H9 (cell line): ENCODE data around the gene ZNF766. TPM values are rescaled to one million over a fixed set of nuclear protein-coding genes. Genes with fewer than 3 reads are reported as not detected.

Experiments used
- DNase-seq: peaks from one replicate; pipeline ENCODE4 v3.0.0-alpha.2; 2017
- H2AFZ ChIP-seq: one replicate; pipeline ENCODE4 v1.6.1; 2013; ENCODE audit warnings: mild to moderate bottlenecking, low read length, control low read depth, moderate library complexity
- H2AK5ac ChIP-seq: 2 replicates; pipeline ENCODE4 v1.6.1; 2013; ENCODE audit warnings: low read length, control low read depth, mixed read lengths; ENCODE audit not compliant: insufficient read length
- H2BK120ac ChIP-seq: one replicate; pipeline ENCODE4 v1.6.1; 2013; ENCODE audit warnings: low read depth, mild to moderate bottlenecking, low read length, control low read depth, inconsistent platforms; ENCODE audit not compliant: poor library complexity, severe bottlenecking
- H2BK12ac ChIP-seq: 2 replicates; pipeline ENCODE4 v1.6.1; 2013; ENCODE audit warnings: low read length, control low read depth, mixed read lengths, low read depth; ENCODE audit not compliant: insufficient read length
- H2BK15ac ChIP-seq: 2 replicates; pipeline ENCODE4 v1.6.1; 2013; ENCODE audit warnings: low read depth, low read length, control low read depth
- H2BK20ac ChIP-seq: one replicate; pipeline ENCODE4 v1.6.1; 2013; ENCODE audit warnings: low read depth, mild to moderate bottlenecking, low read length, control low read depth, inconsistent platforms; ENCODE audit not compliant: poor library complexity, severe bottlenecking
- H2BK5ac ChIP-seq: 2 replicates; pipeline ENCODE4 v1.6.1; 2013; ENCODE audit warnings: low read length, control low read depth, mixed read lengths; ENCODE audit not compliant: insufficient read length
- H3K14ac ChIP-seq: 2 replicates; pipeline ENCODE4 v1.6.1; 2013; ENCODE audit warnings: low read length, control low read depth; ENCODE audit not compliant: insufficient read depth
- H3K18ac ChIP-seq: 2 replicates; pipeline ENCODE4 v1.6.1; 2013; ENCODE audit warnings: low read depth, mild to moderate bottlenecking, mixed read lengths, low read length, control low read depth; ENCODE audit not compliant: insufficient read length
- H3K23ac ChIP-seq: 2 replicates; pipeline ENCODE4 v1.6.1; 2013; ENCODE audit warnings: low read length, control low read depth, mixed read lengths, low read depth; ENCODE audit not compliant: insufficient read length
- H3K23me2 ChIP-seq: 2 replicates; pipeline ENCODE4 v1.6.1; 2013; ENCODE audit warnings: low read depth, mild to moderate bottlenecking, mixed read lengths, low read length, control low read depth; ENCODE audit not compliant: insufficient read length, poor library complexity, severe bottlenecking
- H3K27ac ChIP-seq: 2 replicates; pipeline ENCODE4 v1.5.1; 2013; ENCODE audit warnings: low read length, control low read depth, mixed read lengths, low read depth; ENCODE audit not compliant: insufficient read length
- H3K27me3 ChIP-seq: 2 replicates; pipeline ENCODE4 v1.6.1; 2013; ENCODE audit warnings: low read length, control low read depth, inconsistent platforms; ENCODE audit not compliant: insufficient read depth
- H3K4ac ChIP-seq: 2 replicates; pipeline ENCODE4 v1.6.1; 2013; ENCODE audit warnings: low read depth, mild to moderate bottlenecking, control low read depth, inconsistent platforms, low read length, moderate library complexity
- H3K4me1 ChIP-seq: 2 replicates; pipeline ENCODE4 v1.6.1; 2013; ENCODE audit warnings: low read length, control low read depth, inconsistent platforms; ENCODE audit not compliant: insufficient read depth
- H3K4me2 ChIP-seq: 2 replicates; pipeline ENCODE4 v1.6.1; 2013; ENCODE audit warnings: low read length, control low read depth, mixed read lengths; ENCODE audit not compliant: insufficient read length, insufficient read depth
- H3K56ac ChIP-seq: 2 replicates; pipeline ENCODE4 v1.6.1; 2013; ENCODE audit warnings: low read depth, mild to moderate bottlenecking, mixed read lengths, low read length, control low read depth; ENCODE audit not compliant: insufficient read length
- H3K79me1 ChIP-seq: 2 replicates; pipeline ENCODE4 v1.6.1; 2013; ENCODE audit warnings: low read depth, mild to moderate bottlenecking, moderate library complexity, low read length, control low read depth, inconsistent platforms; ENCODE audit not compliant: insufficient read depth, poor library complexity, severe bottlenecking
- H3K79me2 ChIP-seq: 2 replicates; pipeline ENCODE4 v1.6.1; 2013; ENCODE audit warnings: low read length, control low read depth, inconsistent platforms; ENCODE audit not compliant: insufficient read depth
- H3K9ac ChIP-seq: 2 replicates; pipeline ENCODE4 v1.6.1; 2013; ENCODE audit warnings: low read length, control low read depth, mixed read lengths; ENCODE audit not compliant: insufficient read length; ENCODE audit errors: extremely low read depth
- H3K9me3 ChIP-seq: one replicate; pipeline ENCODE4 v1.6.1; 2013; ENCODE audit warnings: low read depth, low read length, inconsistent platforms; ENCODE audit not compliant: control insufficient read depth
- H3T11ph ChIP-seq: one replicate; pipeline ENCODE4 v1.6.1; 2013; ENCODE audit warnings: mild to moderate bottlenecking, low read length, control low read depth, inconsistent platforms
- H4K20me1 ChIP-seq: one replicate; pipeline ENCODE4 v1.6.1; 2013; ENCODE audit not compliant: control insufficient read depth, insufficient read length, insufficient read depth
- H4K5ac ChIP-seq: 2 replicates; pipeline ENCODE4 v1.6.1; 2013; ENCODE audit warnings: low read depth, mild to moderate bottlenecking, mixed read lengths, low read length, control low read depth; ENCODE audit not compliant: insufficient read length
- H4K8ac ChIP-seq: replicated peaks from 2 replicates; pipeline ENCODE4 v1.6.1; 2013; ENCODE audit warnings: low read length, control low read depth, mixed read lengths, low read depth; ENCODE audit not compliant: insufficient read length
- H4K91ac ChIP-seq: 2 replicates; pipeline ENCODE4 v1.6.1; 2013; ENCODE audit warnings: low read depth, mild to moderate bottlenecking, moderate library complexity, mixed read lengths, low read length, control low read depth; ENCODE audit not compliant: insufficient read length
- H3K27ac Mint-ChIP-seq, 3 experiments: 2 replicates in 2 of 3; 3 replicates in 1 of 3; pipeline ENCODE4 v1.8.0; 2020 to 2021; ENCODE audit warnings: mixed read lengths in 3 of 3, mild to moderate bottlenecking in 1 of 3, moderate library complexity in 1 of 3
- H3K27me3 Mint-ChIP-seq: 2 replicates; pipeline ENCODE4 v1.8.0; 2021; ENCODE audit warnings: low read depth, mild to moderate bottlenecking, moderate library complexity, mixed read lengths
- H3K36me3 Mint-ChIP-seq, 3 experiments: 2 replicates in 2 of 3; 3 replicates in 1 of 3; pipeline ENCODE4 v1.8.0; 2020 to 2021; ENCODE audit warnings: low read depth in 3 of 3, mixed read lengths in 3 of 3; ENCODE audit not compliant: insufficient read depth in 1 of 3
- H3K4me1 Mint-ChIP-seq, 2 experiments: 2 replicates each; pipeline ENCODE4 v1.8.0; 2020; ENCODE audit warnings: mixed read lengths in 2 of 2
- H3K4me3 Mint-ChIP-seq, 2 experiments: 2 replicates in 1 of 2; 3 replicates in 1 of 2; pipeline ENCODE4 v1.8.0; 2020 to 2021; ENCODE audit warnings: mild to moderate bottlenecking in 2 of 2, mixed read lengths in 2 of 2, moderate library complexity in 1 of 2
- H3K9me3 Mint-ChIP-seq, 2 experiments: 2 replicates in 1 of 2; 3 replicates in 1 of 2; pipeline ENCODE4 v1.8.0; 2020; ENCODE audit warnings: mild to moderate bottlenecking in 2 of 2, mixed read lengths in 2 of 2, moderate library complexity in 1 of 2
- CTCF ChIP-seq: fragments of 200-600 bp; sonication (generic); conservative IDR thresholded peaks from 3 replicates; pipeline ENCODE4 v1.8.0; 2021; ENCODE audit warnings: antibody characterized with exemption, mild to moderate bottlenecking
- WGBS: extraction: QIAGEN DNeasy Blood & Tissue Kit; methylation state at CpG from one replicate; pipeline ENCODE4 v1.1.7; 2013; ENCODE audit warnings: missing lambda C conversion rate, low lambda C conversion rate, mixed read lengths; ENCODE audit not compliant: insufficient read length; ENCODE audit errors: extremely low coverage; 5-methylcytosine and 5-hydroxymethylcytosine counted together
- total RNA-seq: library from RNA; stranded (reverse); gene quantifications from 2 replicates; pipeline ENCODE4 v1.2.1, GENCODE V29; 2021

Gene ZNF766
- total RNA-seq, 1 experiment from 2014 or later, result 33.6 TPM

DNA sequence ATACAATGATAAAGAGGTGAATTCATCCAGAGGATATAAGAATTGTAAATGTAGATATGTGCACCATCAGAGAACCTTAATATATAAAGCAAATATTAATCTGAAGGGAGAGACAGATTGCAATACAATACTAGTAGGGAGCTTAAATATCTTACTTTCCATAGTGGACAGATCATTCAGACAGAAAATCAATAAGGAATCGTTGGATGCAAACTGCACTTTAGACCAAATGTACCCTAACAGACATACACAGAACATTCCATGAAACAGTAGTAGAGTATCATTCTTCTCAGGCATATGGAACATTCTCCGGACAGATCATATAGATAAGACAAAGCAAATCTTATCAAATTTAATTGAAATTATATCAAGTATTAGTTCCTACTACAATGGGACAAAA, 35.0 kb upstream of the ZNF766 start:
- Mint-ChIP-seq H3K4me1 (no peaks in the 10 kb centered on the region), H3K27ac (no peak overlapping the region)
- no peak overlapping the region for H3K23ac ChIP-seq

More for the DNA sequence above, 35.0 kb upstream of the ZNF766 start:
- Histone ChIP-seq H2BK20ac (no peak overlapping the region), H3K79me2 (no peaks in the 10 kb centered on the region), H3K27me3 (no peaks in the 10 kb centered on the region), H3K9ac (no peak overlapping the region), H4K91ac (no peak overlapping the region), H3T11ph (no peak overlapping the region), H3K23me2 (no peaks in the 10 kb centered on the region), H3K4me1 (no peaks in the 10 kb centered on the region), H2BK12ac (no peak overlapping the region), H4K5ac (no peak overlapping the region), H2AFZ (no peak overlapping the region), H2BK15ac (no peak overlapping the region), H3K79me1 (no peaks in the 10 kb centered on the region), H3K18ac (no peak overlapping the region), H4K8ac (no peak overlapping the region), H3K14ac (no peak overlapping the region), H2AK5ac (no peak overlapping the region), H3K4ac (no peak overlapping the region), H3K9me3 (no peaks in the 10 kb centered on the region), H3K4me2 (no peak overlapping the region), H3K27ac (no peak overlapping the region), H2BK5ac (no peak overlapping the region), H3K56ac (no peak overlapping the region), H2BK120ac (no peak overlapping the region), H4K20me1 (no peaks in the 10 kb centered on the region)
- peaks cover 0 to 12% (median 3%) of the 10 kb centered on the region in 3 experiments; a peak in 2 of 7 replicates for H3K36me3 Mint-ChIP-seq
- no peak for DNase-seq
- H3K27me3 Mint-ChIP-seq, result peaks cover 3% of the 10 kb centered on the region; the same call in 1 of the 2 replicates
- no peak overlapping the region for H3K4me3 Mint-ChIP-seq
- no peaks in the 10 kb centered on the region; a peak in 1 of 5 replicates for H3K9me3 Mint-ChIP-seq
- WGBS, result no CpG with 5 or more reads among the region's 2 CpGs
- TF ChIP-seq CTCF, result no peak
